H1 (cell line): ENCODE data around the gene CWC15. TPM values are rescaled to one million over a fixed set of nuclear protein-coding genes. Genes with fewer than 3 reads are reported as not detected.

Experiments used
- CTCF ChIA-PET: fragments of 300-600 bp; sonication (Branson Sonifier 250); formaldehyde crosslinking; loops from one replicate; lab custom pipeline; 2021; ENCODE audit not compliant: partially characterized antibody; lab: Charles Lee
- POLR2A ChIA-PET: fragments of 300-600 bp; sonication (Branson Sonifier 250); formaldehyde crosslinking; loops from one replicate; lab custom pipeline; 2021; ENCODE audit warnings: inconsistent platforms; ENCODE audit not compliant: partially characterized antibody; lab: Charles Lee
- DNase-seq, 2 experiments: peaks; one replicate each; pipeline versions ENCODE4 v3.0.0 to v3.0.0-alpha.2; 2010 to 2022; ENCODE audit warnings: low spot score in 2 of 2, low read depth in 1 of 2, mixed read lengths in 1 of 2
- FAIRE-seq: peaks from 2 replicates; lab custom pipeline; 2011; peaks lifted over from hg19 to GRCh38; lab: Jason Lieb, UNC
- H2AFZ ChIP-seq: 2 replicates; pipeline ENCODE4 v1.8.1; 2012; ENCODE audit warnings: low read length, inconsistent platforms
- H2AK5ac ChIP-seq: 2 replicates; pipeline ENCODE4 v1.6.1; 2013; ENCODE audit warnings: low read depth, low read length
- H2BK120ac ChIP-seq: replicated peaks from 2 replicates; pipeline ENCODE3; 2013; ENCODE audit warnings: low read depth, low read length, inconsistent platforms
- H2BK12ac ChIP-seq: 2 replicates; pipeline ENCODE4 v1.6.1; 2013; ENCODE audit warnings: low read depth, low read length
- H2BK15ac ChIP-seq: 2 replicates; pipeline ENCODE4 v1.6.1; 2013; ENCODE audit warnings: low read length
- H2BK20ac ChIP-seq: 2 replicates; pipeline ENCODE4 v1.6.1; 2013; ENCODE audit warnings: low read length
- H2BK5ac ChIP-seq: 2 replicates; pipeline ENCODE4 v1.6.1; 2013; ENCODE audit warnings: low read depth, low read length
- H3K14ac ChIP-seq: 2 replicates; pipeline ENCODE4 v1.6.1; 2013; ENCODE audit warnings: inconsistent platforms; ENCODE audit not compliant: insufficient read length
- H3K18ac ChIP-seq: 2 replicates; pipeline ENCODE4 v1.6.1; 2013; ENCODE audit warnings: low read length; ENCODE audit errors: extremely low read depth
- H3K23ac ChIP-seq: 2 replicates; pipeline ENCODE4 v1.6.1; 2013; ENCODE audit warnings: inconsistent platforms; ENCODE audit not compliant: insufficient read length
- H3K23me2 ChIP-seq: 2 replicates; pipeline ENCODE4 v1.6.1; 2013; ENCODE audit warnings: low read depth, low read length
- H3K27ac ChIP-seq: 2 replicates; pipeline ENCODE4 v1.6.1; 2011; ENCODE audit warnings: low read depth, low read length, inconsistent platforms
- H3K27me3 ChIP-seq, 4 experiments: replicated peaks in 1 of 4; 1 replicate in 1 of 4; 2 replicates in 3 of 4; pipeline versions ENCODE4 v1.6.1 to v1.8.1; 2011 to 2013; ENCODE audit warnings: low read length in 3 of 4, mild to moderate bottlenecking in 3 of 4, inconsistent platforms in 2 of 4, mixed read lengths in 2 of 4, moderate library complexity in 1 of 4; ENCODE audit not compliant: control insufficient read depth in 3 of 4, insufficient read depth in 3 of 4; ENCODE audit errors: extremely low read depth in 1 of 4
- H3K36me3 ChIP-seq, 4 experiments: 2 replicates each; pipeline versions ENCODE4 v1.6.1 to v1.8.1; 2011 to 2013; ENCODE audit warnings: mild to moderate bottlenecking in 4 of 4, low read length in 3 of 4, moderate library complexity in 2 of 4, control low read depth in 1 of 4, inconsistent platforms in 1 of 4; ENCODE audit not compliant: insufficient read depth in 4 of 4, control insufficient read depth in 2 of 4
- H3K4ac ChIP-seq: replicated peaks from 2 replicates; pipeline ENCODE3; 2013; ENCODE audit warnings: low read length, low read depth, mixed read lengths, inconsistent platforms; ENCODE audit not compliant: insufficient read length
- H3K4me1 ChIP-seq, 4 experiments: replicated peaks in 1 of 4; 1 replicate in 1 of 4; 2 replicates in 3 of 4; pipeline versions ENCODE4 v1.6.1 to v1.8.1; 2011 to 2013; ENCODE audit warnings: low read length in 3 of 4, inconsistent platforms in 2 of 4, mixed read lengths in 1 of 4; ENCODE audit not compliant: insufficient read depth in 4 of 4, control insufficient read depth in 3 of 4
- H3K4me2 ChIP-seq, 2 experiments: 2 replicates each; pipeline versions ENCODE4 v1.6.1 to v1.8.1; 2011 to 2013; ENCODE audit warnings: low read depth in 2 of 2, low read length in 2 of 2, control low read depth in 1 of 2, inconsistent platforms in 1 of 2, mild to moderate bottlenecking in 1 of 2; ENCODE audit not compliant: insufficient read depth in 1 of 2
- H3K4me3 ChIP-seq, 4 experiments: fragments of 200-600, 300-600 bp in 1 of 4; sonication (generic), shearing (Covaris generic), sonication (Bioruptor Twin) in 1 of 4; 2 replicates each; pipeline versions ENCODE4 v1.5.1 to v1.8.1; 2011 to 2016; ENCODE audit warnings: low read length in 4 of 4, low read depth in 3 of 4, control low read depth in 2 of 4, inconsistent platforms in 2 of 4, mild to moderate bottlenecking in 2 of 4, mixed read lengths in 1 of 4, moderate library complexity in 1 of 4; ENCODE audit not compliant: insufficient read depth in 2 of 4; ENCODE audit errors: extremely low read depth in 1 of 4
- H3K56ac ChIP-seq: replicated peaks from 2 replicates; pipeline ENCODE3; 2013; ENCODE audit warnings: low read depth, mild to moderate bottlenecking, mixed read lengths, low read length, inconsistent platforms; ENCODE audit not compliant: insufficient read length
- H3K79me1 ChIP-seq: 2 replicates; pipeline ENCODE4 v1.6.1; 2013; ENCODE audit warnings: low read depth, low read length, control low read depth
- H3K79me2 ChIP-seq, 2 experiments: 2 replicates each; pipeline versions ENCODE4 v1.6.1 to v1.8.1; 2012 to 2013; ENCODE audit warnings: low read length in 2 of 2, mild to moderate bottlenecking in 2 of 2, inconsistent platforms in 1 of 2; ENCODE audit not compliant: insufficient read depth in 2 of 2, control insufficient read depth in 1 of 2
- H3K9ac ChIP-seq, 4 experiments: replicated peaks in 1 of 4; 1 replicate in 1 of 4; 2 replicates in 3 of 4; pipeline versions ENCODE4 v1.6.1 to v1.8.1; 2011 to 2013; ENCODE audit warnings: low read depth in 3 of 4, low read length in 3 of 4, control low read depth in 2 of 4, mild to moderate bottlenecking in 2 of 4, moderate library complexity in 2 of 4, inconsistent platforms in 1 of 4; ENCODE audit errors: extremely low read depth in 1 of 4
- H3K9me3 ChIP-seq, 2 experiments: 2 replicates each; pipeline versions ENCODE4 v1.6.1 to v1.8.1; 2012 to 2013; ENCODE audit warnings: mild to moderate bottlenecking in 2 of 2, moderate library complexity in 2 of 2, control low read depth in 1 of 2, inconsistent platforms in 1 of 2, low read depth in 1 of 2, low read length in 1 of 2, mixed read lengths in 1 of 2; ENCODE audit not compliant: insufficient read depth in 2 of 2
- H4K20me1 ChIP-seq, 2 experiments: replicated peaks in 1 of 2; 2 replicates each; pipeline versions ENCODE3 to v1.8.1; 2011 to 2013; ENCODE audit warnings: inconsistent platforms in 2 of 2, low read length in 2 of 2, mild to moderate bottlenecking in 1 of 2; ENCODE audit not compliant: insufficient read depth in 2 of 2, control insufficient read depth in 1 of 2
- H4K5ac ChIP-seq: 2 replicates; pipeline ENCODE4 v1.6.1; 2013; ENCODE audit warnings: low read length, low read depth, mixed read lengths, inconsistent platforms; ENCODE audit not compliant: insufficient read length
- H4K8ac ChIP-seq: 2 replicates; pipeline ENCODE4 v1.8.0; 2013; ENCODE audit warnings: mild to moderate bottlenecking, moderate library complexity, low read length, inconsistent platforms; ENCODE audit not compliant: insufficient read depth; ENCODE audit errors: extremely low read depth
- H4K91ac ChIP-seq: replicated peaks from 2 replicates; pipeline ENCODE3; 2013; ENCODE audit warnings: low read length, mixed read lengths, inconsistent platforms; ENCODE audit not compliant: insufficient read length
- ATF2 ChIP-seq: IDR thresholded peaks from 2 replicates; pipeline ENCODE4 v1.6.1; 2012; ENCODE audit warnings: low read length, inconsistent platforms
- CREB1 ChIP-seq: IDR thresholded peaks from 2 replicates; pipeline ENCODE4 v1.6.1; 2012; ENCODE audit warnings: inconsistent platforms
- E2F6 ChIP-seq: IDR thresholded peaks from 2 replicates; pipeline ENCODE4 v1.6.1; 2012; ENCODE audit warnings: inconsistent platforms
- EP300 ChIP-seq, 2 experiments: IDR thresholded peaks; 1 replicate in 1 of 2; 2 replicates in 1 of 2; pipeline ENCODE4 v1.6.1; 2011 to 2012; ENCODE audit warnings: low read depth in 2 of 2, low read length in 2 of 2, mild to moderate bottlenecking in 2 of 2, borderline replicate concordance in 1 of 2, inconsistent platforms in 1 of 2, moderate library complexity in 1 of 2
- GABPA ChIP-seq: IDR thresholded peaks from 2 replicates; pipeline ENCODE4 v1.6.1; 2011; ENCODE audit warnings: mild to moderate bottlenecking, low read length, moderate library complexity, borderline replicate concordance; ENCODE audit not compliant: insufficient read depth
- JUN ChIP-seq: IDR thresholded peaks from 2 replicates; pipeline ENCODE4 v1.6.1; 2011; ENCODE audit warnings: low read depth, mild to moderate bottlenecking, improper control_type of control experiment, low read length
- MAFK ChIP-seq: IDR thresholded peaks from 2 replicates; pipeline ENCODE4 v1.6.1; 2012; ENCODE audit warnings: low read depth, mild to moderate bottlenecking, improper control_type of control experiment, low read length
- POU5F1 ChIP-seq: IDR thresholded peaks from 2 replicates; pipeline ENCODE4 v1.6.1; 2011; ENCODE audit warnings: low read depth, mild to moderate bottlenecking, low read length, moderate library complexity
- RBBP5 ChIP-seq: IDR thresholded peaks from 2 replicates; pipeline ENCODE4 v1.7.1; 2012; ENCODE audit warnings: low read depth, mild to moderate bottlenecking, inconsistent platforms, low read length, moderate library complexity, borderline replicate concordance
- SIN3A ChIP-seq, 2 experiments: IDR thresholded peaks in 1 of 2; conservative IDR thresholded peaks in 1 of 2; 2 replicates each; pipeline ENCODE4 v1.6.1; 2011 to 2012; ENCODE audit warnings: low read length in 2 of 2, improper control_type of control experiment in 1 of 2, low read depth in 1 of 2, mild to moderate bottlenecking in 1 of 2
- SP2 ChIP-seq: IDR thresholded peaks from 2 replicates; pipeline ENCODE4 v1.6.1; 2012; ENCODE audit warnings: mild to moderate bottlenecking, low read length, inconsistent platforms
- SRF ChIP-seq: IDR thresholded peaks from 2 replicates; pipeline ENCODE4 v1.6.1; 2011; ENCODE audit warnings: mild to moderate bottlenecking, low read depth, low read length, moderate library complexity
- WGBS, 2 experiments: shearing (Covaris generic) in 1 of 2; methylation state at CpG; one replicate each; pipeline versions ENCODE4 v1.1.6 to v1.1.7; 2013 to 2015; ENCODE audit warnings: low lambda C conversion rate in 2 of 2, mixed read lengths in 2 of 2, inconsistent platforms in 1 of 2, low coverage in 1 of 2, missing lambda C conversion rate in 1 of 2; ENCODE audit not compliant: insufficient replicate concordance in 2 of 2, insufficient coverage in 1 of 2, insufficient read length in 1 of 2; ENCODE audit errors: extremely low coverage in 1 of 2, missing lambda C conversion rate in 1 of 2; 5-methylcytosine and 5-hydroxymethylcytosine counted together
- polyA plus RNA-seq, 7 experiments: library from polyadenylated mRNA; depleted of rRNA in 3 of 7; stranded (reverse) in 5 of 7; unstranded in 2 of 7; fragments of >200 nt in 5 of 7; fragments of 200-250 nt in 2 of 7; gene quantifications; 1 replicate in 5 of 7; 2 replicates in 1 of 7; 4 replicates in 1 of 7; pipeline versions ENCODE4 v1.2.1 to v1.2.3, GENCODE V29; 2011 to 2013; ENCODE audit warnings: missing spikeins in 2 of 7, mixed read lengths in 2 of 7
- total RNA-seq: library from RNA; stranded (reverse); fragmentation: NEBNext Ultra II Directional; extraction: Animal tissue kit (Norgen Biotek cat#: 25700); gene quantifications from 2 replicates; pipeline ENCODE4 v1.2.1, GENCODE V29; 2021

CWC15 gene
- total and polyA plus RNA-seq, 2 of the 8 experiments (the other 6 are each of a cell fraction or from before 2014, with no cell fraction given) = 15.7 to 59.4 TPM

- Histone ChIP-seq H4K91ac (no peak overlapping the region), H3K23ac (no peak overlapping the region), H4K8ac (no peak overlapping the region), H2BK20ac (no peak overlapping the region), H3K9ac (no peak overlapping the region), H2BK12ac (no peak overlapping the region), H2AFZ (no peak overlapping the region), H3K4me1 (no peaks in the 10 kb centered on the region), H2AK5ac (no peak overlapping the region), H2BK15ac (no peak overlapping the region), H3K23me2 (no peaks in the 10 kb centered on the region), H3K4me3 (no peak overlapping the region), H3K79me1 (no peaks in the 10 kb centered on the region), H3K27ac (no peak overlapping the region), H4K20me1 (no peaks in the 10 kb centered on the region), H3K27me3 (no peaks in the 10 kb centered on the region), H2BK120ac (no peak overlapping the region), H4K5ac (no peak overlapping the region), H3K4me2 (no peak overlapping the region), H3K14ac (no peak overlapping the region), H3K18ac (no peak overlapping the region), H3K9me3 (no peaks in the 10 kb centered on the region), H3K56ac (no peak overlapping the region), H2BK5ac (no peak overlapping the region), H3K36me3 (no peaks in the 10 kb centered on the region), H3K79me2 (no peaks in the 10 kb centered on the region), H3K4ac (no peak overlapping the region)
- FAIRE-seq (no peak), DNase-seq (no peak)
- ChIA-PET POLR2A (interaction anchor here (1.6 kb wide), 1 partner anchor 12 kb away, joined by 6 read pairs; no protein-coding TSS in a partner anchor), CTCF (interaction anchor here (0.8 to 1.0 kb wide), 4 partner anchors 10 to 269 kb away, joined by 3 to 4 read pairs (median 3); no protein-coding TSS in a partner anchor)
- WGBS, 2 experiments = 82% methylated on average over 5 of the region's 5 CpGs; no CpG with 5 or more reads in 1 of the 2 experiments
- TF ChIP-seq SRF (no peak), ATF2 (no peak), SIN3A (conservative IDR thresholded peaks at IDR 0.05 in 1 of 2, IDR thresholded peaks at IDR 0.05 in 1 of 2; ENCODE audit: low read depth in 1 of 2, low read length in 2 of 2) (no peak), MAFK (no peak), CREB1 (no peak), E2F6 (no peak), SP2 (no peak), EP300 (IDR thresholded peaks at IDR 0.05; ENCODE audit: borderline replicate concordance in 1 of 2, low read depth in 2 of 2, low read length in 2 of 2) (no peak), JUN (no peak), GABPA (no peak), RBBP5 (no peak), POU5F1 (no peak)
These were observed 48.7 kb downstream of the CWC15 start for GRCh38 chr11:94924612-94925011.
